Stomach (tissue), 9 donors: ENCODE results near the gene SMAD7. TPM values are rescaled to one million over a fixed set of nuclear protein-coding genes. Genes with fewer than 3 reads are reported as not detected.

Experiments used
- DNase-seq, 2 donors: peaks; one replicate each; pipeline versions ENCODE4 v3.0.0 to v3.0.0-alpha.2; 2013 to 2019
- H3K27ac ChIP-seq, 5 donors: fragments of 200-600 bp in 4 of 5; sonication (generic) in 4 of 5; one replicate each; pipeline ENCODE4 v1.5.1; 2013 to 2019; ENCODE audit warnings: mild to moderate bottlenecking in 1 of 5, moderate library complexity in 1 of 5
- H3K27me3 ChIP-seq, 3 donors: fragments of 200-600 bp; sonication (generic); one replicate each; pipeline ENCODE4 v1.5.1; 2017 to 2019; ENCODE audit warnings: mixed run types in 1 of 3
- H3K36me3 ChIP-seq, 4 donors: fragments of 200-600 bp; sonication (generic); 1 replicate in 3 of 4; 2 replicates in 1 of 4; pipeline ENCODE4 v1.5.1; 2016 to 2019
- H3K4me1 ChIP-seq, 4 donors: fragments of 200-600 bp; sonication (generic); one replicate each; pipeline ENCODE4 v1.5.1; 2016 to 2019
- H3K4me3 ChIP-seq, 4 donors: fragments of 200-600 bp; sonication (generic) in 3 of 4; one replicate each; pipeline ENCODE4 v1.5.1; 2016 to 2019; ENCODE audit warnings: mild to moderate bottlenecking in 1 of 4
- H3K9me3 ChIP-seq, 4 donors: fragments of 200-600 bp; sonication (generic); one replicate each; pipeline ENCODE4 v1.5.1; 2016 to 2019
- EP300 ChIP-seq: sonication (generic); formaldehyde crosslinking; IDR thresholded peaks from one replicate; pipeline ENCODE4 v1.6.1; 2017; ENCODE audit warnings: antibody characterized with exemption
- POLR2A ChIP-seq, 4 donors: fragments of 450-650 bp; IDR thresholded peaks; one replicate each; pipeline ENCODE4 v1.6.1; 2016; ENCODE audit warnings: antibody characterized with exemption in 4 of 4, control low read depth in 2 of 4, mild to moderate bottlenecking in 1 of 4, moderate library complexity in 1 of 4
- POLR2AphosphoS5 ChIP-seq, 3 donors: sonication (generic); formaldehyde crosslinking; IDR thresholded peaks; one replicate each; pipeline ENCODE4 v1.6.1; 2016; ENCODE audit warnings: antibody characterized with exemption in 3 of 3
- WGBS, 5 donors: extraction: QIAGEN DNeasy Blood & Tissue Kit in 3 of 5; methylation state at CpG; one replicate each; pipeline versions ENCODE4 v1.1.5 to v1.1.7; 2013 to 2018; 5-methylcytosine and 5-hydroxymethylcytosine counted together
- intact Hi-C: fragments of 100-400 bp; cut with DNase I; formaldehyde crosslinking; loops from one replicate; pipeline ENCODE4 v1.15.1; 2023; ENCODE audit warnings: low total_unique reads
- polyA plus RNA-seq, 3 donors: library from polyadenylated mRNA; stranded (reverse); fragments of 200-250 nt; gene quantifications; one replicate each; pipeline ENCODE4 v1.2.3, GENCODE V29; 2013
- total RNA-seq, 5 donors: library from RNA; depleted of rRNA; stranded (reverse); fragments of >200 nt; gene quantifications; one replicate each; pipeline versions ENCODE4 v1.1.0 to v1.2.3, GENCODE V29; 2014 to 2016
- TF ChIP-seq, protein P1 (sequence below), 7 experiments: fragments of 450-650 bp in 4 of 7; fragments of 200-600 bp in 3 of 7; sonication (generic) in 3 of 7; IDR thresholded peaks; one replicate each; pipeline ENCODE4 v1.5.1; 2016 to 2019; ENCODE audit warnings: antibody characterized with exemption in 7 of 7, control low read depth in 2 of 7, mild to moderate bottlenecking in 1 of 7
- donor health status: healthy with polysubstance abuse.
- donor health status: Bipolar disorder and iron deficiency.
- donor health status: healthy.

The SMAD7 gene
- total and polyA plus RNA-seq, 8 donors: 4.5 to 123 (median 10.6) TPM

DNA sequence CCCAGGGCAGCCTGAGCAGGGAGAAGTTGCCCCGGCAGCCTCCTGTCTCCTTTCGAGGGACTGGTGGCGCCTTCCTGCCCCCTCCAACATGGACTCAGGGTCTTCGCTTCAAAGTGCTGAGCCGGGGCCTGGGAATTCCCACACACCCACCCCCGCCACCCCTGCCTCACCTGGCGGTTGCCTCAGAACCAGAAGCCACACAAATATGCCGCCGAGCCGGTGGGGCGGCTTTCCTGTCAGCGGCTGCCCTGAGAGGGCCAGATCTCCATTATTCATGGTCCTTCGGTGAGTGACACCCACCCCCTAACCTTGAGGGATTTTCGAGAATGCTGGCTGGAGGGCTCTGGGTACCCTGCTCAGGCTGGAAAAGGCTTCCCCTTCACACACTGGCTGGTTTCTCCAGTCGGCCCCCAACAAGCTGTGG, 71.7 kb downstream of the SMAD7 start:
- Histone ChIP-seq H3K9me3 (no peaks in the 10 kb centered on the region), H3K4me1 (peaks cover 0 to 13% (median 0%) of the 10 kb centered on the region in 4 donors), H3K27ac (no peak overlapping the region), H3K36me3 (no peaks in the 10 kb centered on the region), H3K27me3 (no peaks in the 10 kb centered on the region), H3K4me3 (peak overlapping the region in 1 of 4 donors; percentile 23)
- 34 to 55% (median 51%) methylated on average over 5 to 15 of the region's 15 CpGs for WGBS, 5 donors
- DNase-seq: peak; percentile 58 to 90
- TF ChIP-seq, protein P1, sequence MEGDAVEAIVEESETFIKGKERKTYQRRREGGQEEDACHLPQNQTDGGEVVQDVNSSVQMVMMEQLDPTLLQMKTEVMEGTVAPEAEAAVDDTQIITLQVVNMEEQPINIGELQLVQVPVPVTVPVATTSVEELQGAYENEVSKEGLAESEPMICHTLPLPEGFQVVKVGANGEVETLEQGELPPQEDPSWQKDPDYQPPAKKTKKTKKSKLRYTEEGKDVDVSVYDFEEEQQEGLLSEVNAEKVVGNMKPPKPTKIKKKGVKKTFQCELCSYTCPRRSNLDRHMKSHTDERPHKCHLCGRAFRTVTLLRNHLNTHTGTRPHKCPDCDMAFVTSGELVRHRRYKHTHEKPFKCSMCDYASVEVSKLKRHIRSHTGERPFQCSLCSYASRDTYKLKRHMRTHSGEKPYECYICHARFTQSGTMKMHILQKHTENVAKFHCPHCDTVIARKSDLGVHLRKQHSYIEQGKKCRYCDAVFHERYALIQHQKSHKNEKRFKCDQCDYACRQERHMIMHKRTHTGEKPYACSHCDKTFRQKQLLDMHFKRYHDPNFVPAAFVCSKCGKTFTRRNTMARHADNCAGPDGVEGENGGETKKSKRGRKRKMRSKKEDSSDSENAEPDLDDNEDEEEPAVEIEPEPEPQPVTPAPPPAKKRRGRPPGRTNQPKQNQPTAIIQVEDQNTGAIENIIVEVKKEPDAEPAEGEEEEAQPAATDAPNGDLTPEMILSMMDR (IDR thresholded peaks at IDR 0.05): no peak
- no peak for TF ChIP-seq POLR2AphosphoS5 (IDR thresholded peaks at IDR 0.05)
- no peak for TF ChIP-seq POLR2A (IDR thresholded peaks at IDR 0.05)
- TF ChIP-seq EP300: no peak
- intact Hi-C loops: no loop called here

- Histone ChIP-seq H3K4me1 (peaks cover 0 to 18% (median 0%) of the 10 kb centered on the region in 4 donors), H3K4me3 (no peak overlapping the region), H3K27me3 (no peaks in the 10 kb centered on the region), H3K36me3 (no peaks in the 10 kb centered on the region), H3K9me3 (no peaks in the 10 kb centered on the region), H3K27ac (no peak overlapping the region)
- TF ChIP-seq EP300 (no peak), POLR2A (IDR thresholded peaks at IDR 0.05) (no peak)
- TF ChIP-seq, protein P1 (IDR thresholded peaks at IDR 0.05): no peak
- peak in 1 of 2 donors; percentile 34 for DNase-seq
- intact Hi-C loops: no loop called here
- WGBS, 5 donors: 28 to 61% (median 49%) methylated on average over 12 of the region's 12 CpGs
These were observed 72.3 kb downstream of the SMAD7 start for GRCh38 chr18:48878471-48878870.

DNA sequence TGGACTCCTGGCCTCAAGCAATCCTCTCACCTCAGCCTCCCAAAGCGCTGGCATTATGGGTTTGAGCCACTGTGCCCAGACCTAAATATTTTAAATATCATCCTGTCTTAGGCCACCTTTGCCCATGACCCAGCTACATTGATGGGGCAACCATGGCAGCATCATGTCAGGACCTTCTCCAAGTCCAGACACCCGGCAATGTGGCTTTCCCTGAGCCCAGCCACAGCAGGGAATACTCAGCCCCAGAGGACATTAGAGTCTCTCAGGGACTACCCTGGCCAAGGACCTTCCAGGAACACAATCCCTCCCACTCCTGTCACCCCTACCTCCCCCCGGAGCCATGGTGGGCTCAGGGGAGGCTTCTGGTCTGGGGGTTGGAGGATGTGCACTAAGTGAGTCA, 72.8 kb downstream of the SMAD7 start:
- DNase-seq: no peak
- Histone ChIP-seq H3K9me3 (no peaks in the 10 kb centered on the region), H3K4me3 (no peak overlapping the region), H3K27me3 (no peaks in the 10 kb centered on the region), H3K36me3 (no peaks in the 10 kb centered on the region), H3K4me1 (peaks cover 0 to 23% (median 0%) of the 10 kb centered on the region in 4 donors), H3K27ac (no peak overlapping the region)
- intact Hi-C loops: no loop called here
- 86 to 96% (median 90%) methylated on average over 3 of the region's 3 CpGs for WGBS, 5 donors
- TF ChIP-seq EP300 (no peak), POLR2A (IDR thresholded peaks at IDR 0.05) (no peak), POLR2AphosphoS5 (IDR thresholded peaks at IDR 0.05) (no peak)
- TF ChIP-seq, protein P1 (IDR thresholded peaks at IDR 0.05): no peak

DNA sequence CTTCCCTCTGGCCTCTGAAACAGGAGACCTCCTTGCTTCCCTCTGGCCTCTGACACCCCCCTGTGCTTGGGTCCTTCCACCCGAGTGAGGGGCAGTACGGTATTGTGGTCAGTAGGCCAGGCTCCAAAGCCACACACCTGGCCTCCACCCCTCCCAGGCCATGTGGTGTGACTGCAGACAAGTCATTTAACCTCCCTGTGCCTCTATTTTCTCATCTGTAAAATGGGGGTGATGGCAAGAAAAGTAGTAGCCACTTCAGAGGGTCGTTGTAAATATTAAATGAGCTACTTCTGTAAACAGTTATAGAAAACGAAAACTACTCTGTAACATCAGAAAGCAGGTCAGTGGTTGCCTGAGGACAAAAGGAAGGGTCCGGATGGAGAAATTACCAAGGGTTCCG, 74.2 kb downstream of the SMAD7 start:
- intact Hi-C loops: no loop called here
- DNase-seq: no peak
- Histone ChIP-seq H3K4me3 (no peak overlapping the region), H3K36me3 (no peaks in the 10 kb centered on the region), H3K27me3 (no peaks in the 10 kb centered on the region), H3K9me3 (no peaks in the 10 kb centered on the region), H3K27ac (no peak overlapping the region), H3K4me1 (peaks cover 0 to 27% (median 0%) of the 10 kb centered on the region in 4 donors)
- no peak for TF ChIP-seq POLR2AphosphoS5 (IDR thresholded peaks at IDR 0.05)
- TF ChIP-seq EP300: no peak
- 89 to 95% (median 93%) methylated on average over 6 of the region's 6 CpGs for WGBS, 5 donors

- 72 to 79% (median 76%) methylated on average over 10 to 15 of the region's 15 CpGs for WGBS, 5 donors
- H3K4me3 ChIP-seq: no peak overlapping the region
- DNase-seq: peak in 1 of 2 donors; percentile 45
- H3K4me1 ChIP-seq: peaks cover 0 to 27% (median 0%) of the 10 kb centered on the region in 4 donors
- intact Hi-C loops: no loop called here
- H3K9me3 ChIP-seq: no peaks in the 10 kb centered on the region
- no peaks in the 10 kb centered on the region for H3K27me3 ChIP-seq
- no peaks in the 10 kb centered on the region for H3K36me3 ChIP-seq
- TF ChIP-seq POLR2AphosphoS5 (IDR thresholded peaks at IDR 0.05) (no peak), EP300 (no peak), POLR2A (IDR thresholded peaks at IDR 0.05) (no peak)
- TF ChIP-seq, protein P1 (IDR thresholded peaks at IDR 0.05): no peak
- no peak overlapping the region for H3K27ac ChIP-seq
These were observed 74.7 kb downstream of the SMAD7 start for GRCh38 chr18:48875942-48876511.
